DMS53 treated with DMSO at 0.1 percent for 48 hours (cell line): Measurements from ENCODE around the gene ST6GALNAC5.

ENCODE experiments used
- DNase-seq: peaks from one replicate; lab custom pipeline; 2025; ENCODE audit not compliant: unreplicated experiment; lab: John Stamatoyannopoulos, UW

Gene ST6GALNAC5

DNA sequence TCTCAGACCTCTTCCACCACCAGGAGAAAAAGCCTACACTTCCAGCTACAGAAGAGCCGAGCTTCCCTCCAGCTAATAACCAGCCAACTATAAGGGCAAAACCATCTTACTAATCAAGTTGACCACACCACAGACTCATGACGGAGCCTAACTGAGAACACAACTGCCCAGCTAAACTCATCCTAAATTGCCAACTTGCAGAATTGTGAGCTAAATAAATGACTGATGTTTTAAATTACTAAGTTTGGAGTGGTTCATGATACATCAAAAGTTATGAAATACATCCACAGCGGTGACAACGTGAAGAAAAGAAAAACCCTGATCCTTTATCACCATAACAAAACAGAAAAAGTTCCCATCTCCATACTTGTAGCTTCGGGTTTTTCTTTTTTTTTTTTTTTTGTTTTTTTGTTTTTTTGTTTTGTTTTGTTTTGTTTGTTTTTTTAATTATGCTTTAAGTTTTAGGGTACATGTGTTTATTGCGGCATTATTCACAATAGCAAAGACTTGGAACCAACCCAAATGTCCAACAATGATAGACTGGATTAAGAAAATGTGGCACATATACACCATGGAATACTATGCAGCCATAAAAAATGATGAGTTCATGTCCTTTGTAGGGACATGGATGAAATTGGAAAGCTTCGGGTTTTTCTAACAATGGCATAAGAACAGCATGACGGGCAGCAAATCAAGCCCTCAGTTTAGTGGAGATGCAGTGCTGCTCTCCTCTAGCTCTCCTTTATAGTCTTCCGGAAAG is 229.4 kb downstream of the ST6GALNAC5 start:
- no peak for DNase-seq

DNA sequence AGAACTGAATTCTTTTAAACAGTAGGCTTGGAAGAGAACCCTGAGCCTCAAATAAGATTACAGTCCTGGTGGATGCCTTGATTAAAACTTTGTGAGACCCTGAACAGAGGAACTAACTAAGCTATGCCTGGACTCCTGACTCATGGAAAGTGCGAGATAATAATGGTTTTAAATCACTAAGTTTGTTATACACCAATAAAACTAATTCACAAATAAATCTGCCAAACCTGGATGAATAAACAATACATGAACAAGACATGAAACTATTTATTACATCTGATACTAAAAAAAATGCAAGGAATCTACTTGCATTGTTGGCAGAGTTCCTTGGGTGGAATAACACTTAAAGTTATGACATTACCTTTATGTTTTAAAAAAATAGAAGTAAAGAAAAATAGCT is 233.6 kb downstream of the ST6GALNAC5 start:
- no peak for DNase-seq

DNA sequence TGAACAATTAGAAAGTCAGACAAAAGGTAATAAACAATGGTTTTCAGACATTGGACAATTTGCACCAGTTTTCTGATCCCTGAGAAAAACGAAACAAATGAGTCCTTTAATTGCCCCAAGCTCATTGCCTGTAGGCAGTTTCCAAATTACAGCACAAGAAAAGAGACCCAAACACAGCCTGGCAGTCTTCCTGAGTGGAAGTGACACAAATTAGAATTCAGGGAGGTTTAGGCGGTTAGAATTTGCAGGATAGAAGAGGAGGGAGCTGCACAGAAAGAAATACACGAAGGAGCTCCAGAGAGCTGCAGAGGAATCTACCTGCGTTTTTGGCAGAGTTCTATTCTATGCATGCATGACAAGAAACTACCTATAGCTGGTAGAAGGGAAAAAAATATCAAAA is 236.2 kb downstream of the ST6GALNAC5 start:
- no peak for DNase-seq

DNA sequence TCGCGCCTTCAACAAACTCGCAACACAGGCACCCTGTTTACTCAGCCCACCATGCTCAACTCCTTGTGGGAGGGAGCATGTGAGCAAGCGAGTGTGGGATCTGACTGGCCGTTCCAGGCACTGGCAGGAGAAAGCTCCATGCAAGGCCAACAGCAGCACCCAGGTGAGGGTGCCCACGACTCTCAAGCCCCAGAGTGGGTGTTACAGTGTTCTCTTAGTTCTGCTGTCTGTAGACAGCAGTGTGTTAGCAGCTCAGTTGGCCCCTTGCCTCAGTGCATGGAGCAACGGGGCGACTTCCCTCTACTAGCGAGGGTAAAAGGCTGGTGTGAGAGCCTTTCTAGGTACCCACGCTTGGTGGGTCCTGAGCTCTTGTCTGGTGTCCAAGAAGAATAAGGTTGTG is 237.4 kb downstream of the ST6GALNAC5 start:
- no peak for DNase-seq
